Measurements from ENCODE around the gene ENGASE.

DNA sequence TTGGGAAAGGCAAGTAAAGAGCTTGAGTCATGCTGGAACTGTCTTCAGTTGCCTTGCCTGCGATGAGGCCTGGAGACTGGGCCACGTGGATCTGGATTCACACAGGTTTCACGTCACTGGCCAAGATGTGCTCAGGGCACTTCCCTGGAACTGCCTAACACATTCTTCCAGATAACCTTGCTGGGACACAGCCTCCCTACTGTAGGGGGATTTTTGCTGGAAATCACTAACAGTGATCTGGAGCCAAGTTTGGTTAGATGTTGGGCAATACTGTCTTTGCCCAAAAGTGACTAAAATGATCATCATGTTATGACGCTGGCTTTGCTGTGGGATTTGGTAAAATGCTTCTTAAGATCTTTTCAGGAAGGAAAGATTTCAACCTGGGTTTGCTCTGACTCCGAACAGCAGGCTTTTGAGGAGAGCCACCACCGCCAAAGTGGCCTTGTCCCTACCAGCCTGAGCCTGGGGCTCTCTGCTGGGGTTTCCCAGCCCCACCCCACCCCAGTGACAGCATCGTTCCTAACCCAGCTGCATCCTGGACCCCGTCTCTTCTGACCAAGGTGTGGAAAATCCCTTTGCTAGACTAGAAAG is 36.0 kb upstream of the ENGASE start:
- TF ChIP-seq, protein P1, sequence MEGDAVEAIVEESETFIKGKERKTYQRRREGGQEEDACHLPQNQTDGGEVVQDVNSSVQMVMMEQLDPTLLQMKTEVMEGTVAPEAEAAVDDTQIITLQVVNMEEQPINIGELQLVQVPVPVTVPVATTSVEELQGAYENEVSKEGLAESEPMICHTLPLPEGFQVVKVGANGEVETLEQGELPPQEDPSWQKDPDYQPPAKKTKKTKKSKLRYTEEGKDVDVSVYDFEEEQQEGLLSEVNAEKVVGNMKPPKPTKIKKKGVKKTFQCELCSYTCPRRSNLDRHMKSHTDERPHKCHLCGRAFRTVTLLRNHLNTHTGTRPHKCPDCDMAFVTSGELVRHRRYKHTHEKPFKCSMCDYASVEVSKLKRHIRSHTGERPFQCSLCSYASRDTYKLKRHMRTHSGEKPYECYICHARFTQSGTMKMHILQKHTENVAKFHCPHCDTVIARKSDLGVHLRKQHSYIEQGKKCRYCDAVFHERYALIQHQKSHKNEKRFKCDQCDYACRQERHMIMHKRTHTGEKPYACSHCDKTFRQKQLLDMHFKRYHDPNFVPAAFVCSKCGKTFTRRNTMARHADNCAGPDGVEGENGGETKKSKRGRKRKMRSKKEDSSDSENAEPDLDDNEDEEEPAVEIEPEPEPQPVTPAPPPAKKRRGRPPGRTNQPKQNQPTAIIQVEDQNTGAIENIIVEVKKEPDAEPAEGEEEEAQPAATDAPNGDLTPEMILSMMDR (IDR thresholded peaks at IDR 0.05) = no peak
- peak in 1 of 2 donors; percentile 85 for TF ChIP-seq EP300 (IDR thresholded peaks at IDR 0.05)

Data from tibial nerve (tissue), 4 donors.